Ectodermal cell (in vitro differentiated cells): ENCODE measurements around the gene HYKK.
"Not testable (repeated sequence)": the region's sequence is repeated elsewhere in the genome, so short reads cannot be mapped to it uniquely, and the experiment has no call there.

Source experiments
- H3K27ac ChIP-seq: 2 replicates; pipeline ENCODE4 v1.7.0; 2013; ENCODE audit warnings: mild to moderate bottlenecking, low read depth, low read length; ENCODE audit not compliant: insufficient read depth, poor library complexity, severe bottlenecking
- H3K27me3 ChIP-seq: 2 replicates; pipeline ENCODE4 v1.7.0; 2013; ENCODE audit warnings: mild to moderate bottlenecking, low read length; ENCODE audit not compliant: insufficient read depth, control insufficient read depth, poor library complexity, severe bottlenecking
- H3K36me3 ChIP-seq: one replicate; pipeline ENCODE4 v1.7.0; 2013; ENCODE audit warnings: low read length; ENCODE audit not compliant: control insufficient read depth, insufficient read depth
- H3K4me1 ChIP-seq: one replicate; pipeline ENCODE4 v1.7.0; 2013; ENCODE audit warnings: low read length; ENCODE audit not compliant: control insufficient read depth, insufficient read depth
- H3K4me3 ChIP-seq: 2 replicates; pipeline ENCODE4 v1.7.0; 2013; ENCODE audit warnings: low read depth, low read length, control low read depth; ENCODE audit not compliant: insufficient read depth
- H3K9me3 ChIP-seq: 2 replicates; pipeline ENCODE4 v1.7.0; 2013; ENCODE audit warnings: mild to moderate bottlenecking, low read length, moderate library complexity; ENCODE audit not compliant: control insufficient read depth
- WGBS, 2 experiments: methylation state at CpG; one replicate each; pipeline ENCODE4 v1.1.7; 2013; ENCODE audit warnings: missing lambda C conversion rate in 2 of 2; 5-methylcytosine and 5-hydroxymethylcytosine counted together

Gene HYKK

GRCh38 chr15:78560201-78560600, 52.8 kb downstream of the HYKK start:
- not testable (repeated sequence) for H3K4me1 ChIP-seq, H3K36me3 ChIP-seq, H3K9me3 ChIP-seq, H3K27ac ChIP-seq, H3K4me3 ChIP-seq, H3K27me3 ChIP-seq
- WGBS, 2 experiments: 84 to 97% methylated on average over 10 of the region's 10 CpGs

- Histone ChIP-seq H3K27me3 (no peaks in the 10 kb centered on the region), H3K9me3 (no peaks in the 10 kb centered on the region), H3K4me3 (no peak overlapping the region), H3K4me1 (no peaks in the 10 kb centered on the region), H3K36me3 (no peaks in the 10 kb centered on the region), H3K27ac (no peak overlapping the region)
- WGBS, 2 experiments: 86 to 88% methylated on average over 5 of the region's 5 CpGs
These were observed 54.1 kb downstream of the HYKK start for GRCh38 chr15:78561490-78561889.

GRCh38 chr15:78563092-78563491, 55.7 kb downstream of the HYKK start:
- Histone ChIP-seq H3K4me1 (no peaks in the 10 kb centered on the region), H3K9me3 (no peaks in the 10 kb centered on the region), H3K27ac (no peak overlapping the region), H3K36me3 (no peaks in the 10 kb centered on the region), H3K27me3 (no peaks in the 10 kb centered on the region), H3K4me3 (no peak overlapping the region)
- WGBS, 2 experiments: 68 to 92% methylated on average over 2 of the region's 2 CpGs

GRCh38 chr15:78564743-78565096, 57.3 kb downstream of the HYKK start:
- 75 to 77% methylated on average over 11 of the region's 11 CpGs for WGBS, 2 experiments
- Histone ChIP-seq H3K4me3 (no peak overlapping the region), H3K9me3 (no peaks in the 10 kb centered on the region), H3K4me1 (no peaks in the 10 kb centered on the region), H3K27me3 (no peaks in the 10 kb centered on the region), H3K27ac (no peak overlapping the region), H3K36me3 (no peaks in the 10 kb centered on the region)

GRCh38 chr15:78565097-78565950, 57.9 kb downstream of the HYKK start, which contains the start of gene CHRNA5:
TSS of gene CHRNA5 (plus strand) at chr15:78565520. CDS start at chr15:78565720, 200 bp downstream.
- Histone ChIP-seq H3K4me3 (peak within 1 kb of the TSS; percentile 47), H3K4me1 (no peaks in the 10 kb centered on the region), H3K27ac (peak within 1 kb of the TSS; percentile 83), H3K27me3 (no peaks in the 10 kb centered on the region), H3K36me3 (no peaks in the 10 kb centered on the region), H3K9me3 (no peaks in the 10 kb centered on the region)
- 0 to 1% methylated on average over 75 of the region's 75 CpGs for WGBS, 2 experiments

- Histone ChIP-seq H3K4me1 (no peaks in the 10 kb centered on the region), H3K9me3 (no peaks in the 10 kb centered on the region), H3K27me3 (no peaks in the 10 kb centered on the region), H3K27ac (peak overlapping the region; percentile 83), H3K4me3 (peak overlapping the region; percentile 47), H3K36me3 (no peaks in the 10 kb centered on the region)
- WGBS, 2 experiments: 2 to 3% methylated on average over 18 to 19 of the region's 19 CpGs
These were observed 58.8 kb downstream of the HYKK start for GRCh38 chr15:78565951-78566774.

- no peak overlapping the region for H3K4me3 ChIP-seq
- no peaks in the 10 kb centered on the region for H3K4me1 ChIP-seq
- H3K36me3 ChIP-seq: no peaks in the 10 kb centered on the region
- no peaks in the 10 kb centered on the region for H3K27me3 ChIP-seq
- H3K9me3 ChIP-seq: no peaks in the 10 kb centered on the region
- no peak overlapping the region for H3K27ac ChIP-seq
- 93 to 95% methylated on average over 4 of the region's 4 CpGs for WGBS, 2 experiments
These were observed 60.2 kb downstream of the HYKK start for GRCh38 chr15:78567531-78567930.

- no peaks in the 10 kb centered on the region for H3K27me3 ChIP-seq
- no peaks in the 10 kb centered on the region for H3K4me1 ChIP-seq
- H3K9me3 ChIP-seq: no peaks in the 10 kb centered on the region
- no peak overlapping the region for H3K4me3 ChIP-seq
- 81 to 94% methylated on average over 2 of the region's 2 CpGs for WGBS, 2 experiments
- no peaks in the 10 kb centered on the region for H3K36me3 ChIP-seq
- no peak overlapping the region for H3K27ac ChIP-seq
These were observed 63.3 kb downstream of the HYKK start for GRCh38 chr15:78570710-78571109.

- H3K9me3 ChIP-seq: no peaks in the 10 kb centered on the region
- WGBS, 2 experiments: 100% methylated on average over 1 of the region's 4 CpGs
- H3K27ac ChIP-seq: no peak overlapping the region
- no peak overlapping the region for H3K4me3 ChIP-seq
- no peaks in the 10 kb centered on the region for H3K36me3 ChIP-seq
- no peaks in the 10 kb centered on the region for H3K27me3 ChIP-seq
- H3K4me1 ChIP-seq: no peaks in the 10 kb centered on the region
These were observed 64.0 kb downstream of the HYKK start for GRCh38 chr15:78571382-78571781.

- 92 to 96% methylated on average over 4 of the region's 4 CpGs for WGBS, 2 experiments
- Histone ChIP-seq H3K4me3 (no peak overlapping the region), H3K27me3 (no peaks in the 10 kb centered on the region), H3K27ac (no peak overlapping the region), H3K9me3 (no peaks in the 10 kb centered on the region), H3K36me3 (no peaks in the 10 kb centered on the region), H3K4me1 (no peaks in the 10 kb centered on the region)
These were observed 66.0 kb downstream of the HYKK start for GRCh38 chr15:78573416-78573815.
